Measurements from ENCODE around the gene FOXQ1.

DNA sequence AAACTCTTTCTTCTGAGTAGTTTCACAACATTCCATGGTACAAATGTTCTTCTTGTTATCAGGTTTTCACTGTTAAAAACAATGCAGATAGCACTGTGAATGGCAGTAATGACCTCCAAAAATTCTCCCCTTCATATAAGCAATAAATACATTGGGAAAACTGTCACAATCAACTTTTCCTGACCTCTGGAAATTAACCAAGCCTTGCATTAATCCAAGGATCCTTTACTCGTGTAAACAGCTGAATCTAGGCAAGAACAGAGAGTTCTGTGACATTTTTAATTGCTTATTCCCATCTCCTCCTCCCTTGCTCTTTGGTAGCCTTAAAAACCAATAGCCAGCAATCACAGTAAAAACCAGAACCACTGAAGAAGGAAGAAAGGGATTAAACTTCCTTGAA lies 37.8 kb downstream of the FOXQ1 start:
- TF ChIP-seq CTCF (conservative IDR thresholded peaks at IDR 0.05) (no peak), EZH2 (IDR thresholded peaks at IDR 0.05; ENCODE audit: low read depth) (no peak)

Measured in PC-9 (cell line).